Osteocyte (in vitro differentiated cells): ENCODE data around the gene PCCB. TPM values are rescaled to one million over a fixed set of nuclear protein-coding genes. Genes with fewer than 3 reads are reported as not detected.
"Not testable (repeated sequence)": the region's sequence is repeated elsewhere in the genome, so short reads cannot be mapped to it uniquely, and the experiment has no call there.

Experiments used
- DNase-seq: peaks from one replicate; pipeline ENCODE4 v3.0.0; 2021; ENCODE audit warnings: mixed read lengths; ENCODE audit not compliant: unreplicated experiment; ENCODE audit errors: extremely low spot score
- H3K27ac Mint-ChIP-seq: one replicate; pipeline ENCODE4 v1.8.0; 2021; ENCODE audit warnings: mild to moderate bottlenecking, mixed read lengths; ENCODE audit not compliant: unreplicated experiment
- H3K27me3 Mint-ChIP-seq: one replicate; pipeline ENCODE4 v1.8.0; 2021; ENCODE audit warnings: mixed read lengths; ENCODE audit not compliant: unreplicated experiment
- H3K36me3 Mint-ChIP-seq: one replicate; pipeline ENCODE4 v1.8.0; 2021; ENCODE audit warnings: mixed read lengths; ENCODE audit not compliant: unreplicated experiment
- H3K4me1 Mint-ChIP-seq: one replicate; pipeline ENCODE4 v1.8.0; 2021; ENCODE audit warnings: mixed read lengths; ENCODE audit not compliant: unreplicated experiment
- H3K4me3 Mint-ChIP-seq: one replicate; pipeline ENCODE4 v1.8.0; 2021; ENCODE audit warnings: mild to moderate bottlenecking, moderate library complexity, mixed read lengths; ENCODE audit not compliant: unreplicated experiment
- H3K9me3 Mint-ChIP-seq: one replicate; pipeline ENCODE4 v1.8.0; 2021; ENCODE audit warnings: mixed read lengths; ENCODE audit not compliant: unreplicated experiment
- total RNA-seq: library from RNA; stranded (reverse); gene quantifications from 2 replicates; pipeline ENCODE4 v1.2.1, GENCODE V29; 2021
- TF ChIP-seq, protein P1 (sequence below): fragments of 200-600 bp; sonication (generic); IDR thresholded peaks from 2 replicates; pipeline ENCODE4 v1.5.0; 2021; ENCODE audit warnings: antibody characterized with exemption, mild to moderate bottlenecking, moderate library complexity

The PCCB gene
- total RNA-seq, 1 donor from 2014 or later: 37.4 TPM

DNA sequence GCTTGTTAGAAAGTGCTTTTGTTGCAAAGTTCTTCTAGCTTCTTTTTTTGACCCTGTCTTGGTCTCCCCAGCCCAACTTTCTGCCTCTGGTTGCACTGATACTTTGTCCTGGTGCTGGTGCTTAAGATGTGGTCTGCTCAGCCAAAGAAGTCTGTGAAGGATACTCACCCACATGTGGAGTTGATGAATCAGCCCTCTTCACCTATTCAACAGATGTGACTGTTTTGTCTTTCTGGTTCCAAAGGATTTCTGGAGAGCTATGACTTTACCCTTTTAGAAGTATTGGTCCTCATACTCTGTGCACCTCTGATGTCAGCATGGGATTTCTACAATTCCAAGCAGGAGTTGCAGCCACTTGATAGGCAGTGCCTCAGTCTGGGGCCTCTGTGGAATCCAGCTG lies 84.1 kb downstream of the PCCB start:
- Mint-ChIP-seq H3K9me3 (no peaks in the 10 kb centered on the region), H3K4me3 (no peak overlapping the region), H3K36me3 (peaks cover 50% of the 10 kb centered on the region), H3K27ac (no peak overlapping the region), H3K27me3 (no peaks in the 10 kb centered on the region), H3K4me1 (peaks cover 16% of the 10 kb centered on the region)
- TF ChIP-seq, protein P1, sequence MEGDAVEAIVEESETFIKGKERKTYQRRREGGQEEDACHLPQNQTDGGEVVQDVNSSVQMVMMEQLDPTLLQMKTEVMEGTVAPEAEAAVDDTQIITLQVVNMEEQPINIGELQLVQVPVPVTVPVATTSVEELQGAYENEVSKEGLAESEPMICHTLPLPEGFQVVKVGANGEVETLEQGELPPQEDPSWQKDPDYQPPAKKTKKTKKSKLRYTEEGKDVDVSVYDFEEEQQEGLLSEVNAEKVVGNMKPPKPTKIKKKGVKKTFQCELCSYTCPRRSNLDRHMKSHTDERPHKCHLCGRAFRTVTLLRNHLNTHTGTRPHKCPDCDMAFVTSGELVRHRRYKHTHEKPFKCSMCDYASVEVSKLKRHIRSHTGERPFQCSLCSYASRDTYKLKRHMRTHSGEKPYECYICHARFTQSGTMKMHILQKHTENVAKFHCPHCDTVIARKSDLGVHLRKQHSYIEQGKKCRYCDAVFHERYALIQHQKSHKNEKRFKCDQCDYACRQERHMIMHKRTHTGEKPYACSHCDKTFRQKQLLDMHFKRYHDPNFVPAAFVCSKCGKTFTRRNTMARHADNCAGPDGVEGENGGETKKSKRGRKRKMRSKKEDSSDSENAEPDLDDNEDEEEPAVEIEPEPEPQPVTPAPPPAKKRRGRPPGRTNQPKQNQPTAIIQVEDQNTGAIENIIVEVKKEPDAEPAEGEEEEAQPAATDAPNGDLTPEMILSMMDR: no peak
- DNase-seq: no peak

GRCh38 chr3:136334726-136335125 lies 84.6 kb downstream of the PCCB start:
- DNase-seq, H3K4me3 Mint-ChIP-seq, H3K9me3 Mint-ChIP-seq, H3K27me3 Mint-ChIP-seq, H3K27ac Mint-ChIP-seq: not testable (repeated sequence)
- peaks cover 48% of the 10 kb centered on the region for H3K36me3 Mint-ChIP-seq
- peaks cover 16% of the 10 kb centered on the region for H3K4me1 Mint-ChIP-seq

DNA sequence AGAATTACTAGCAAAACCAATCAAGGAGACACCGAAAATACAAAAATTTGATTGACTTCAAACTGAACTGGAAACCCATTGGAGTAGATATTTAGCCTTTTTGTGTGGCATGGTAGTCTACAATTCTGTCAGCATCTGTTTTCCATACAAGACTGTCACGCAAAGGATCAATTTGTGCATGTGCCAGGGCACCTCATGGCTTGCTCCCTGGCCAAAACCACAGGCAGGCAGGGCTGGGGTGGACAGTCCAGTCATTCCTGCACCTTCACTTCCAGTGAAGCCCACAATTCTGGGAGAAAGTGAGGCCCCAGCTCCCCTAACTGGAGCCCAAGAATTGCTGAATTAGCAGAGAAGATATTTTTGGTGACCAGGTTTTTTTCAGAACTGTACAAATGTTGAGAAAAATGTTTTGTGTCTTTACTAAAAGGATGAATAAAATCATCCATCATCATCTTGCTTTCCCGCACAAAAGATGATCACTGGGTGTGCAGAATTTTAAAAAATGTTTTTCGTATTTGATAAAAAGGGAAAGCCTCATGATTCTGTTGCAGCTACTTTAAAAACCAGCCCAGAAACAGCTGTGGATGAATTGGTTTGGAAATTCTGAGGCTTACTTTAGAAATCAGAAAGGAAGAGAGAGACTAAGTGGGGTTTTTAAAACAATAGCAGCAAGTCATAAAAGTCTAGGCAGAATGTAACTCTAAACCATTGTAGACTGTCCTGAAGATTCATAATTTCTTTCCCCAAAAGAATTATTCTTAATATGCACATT lies 86.4 kb downstream of the PCCB start:
- no peak overlapping the region for H3K4me3 Mint-ChIP-seq
- no peak for DNase-seq
- H3K9me3 Mint-ChIP-seq: no peaks in the 10 kb centered on the region
- H3K27ac Mint-ChIP-seq: no peak overlapping the region
- H3K36me3 Mint-ChIP-seq: peaks cover 62% of the 10 kb centered on the region
- no peaks in the 10 kb centered on the region for H3K27me3 Mint-ChIP-seq
- TF ChIP-seq, protein P1: no peak
- peaks cover 16% of the 10 kb centered on the region for H3K4me1 Mint-ChIP-seq

- H3K27ac Mint-ChIP-seq: peak overlapping the region; percentile 57
- no peak overlapping the region for H3K4me3 Mint-ChIP-seq
- no peaks in the 10 kb centered on the region for H3K27me3 Mint-ChIP-seq
- no peaks in the 10 kb centered on the region for H3K9me3 Mint-ChIP-seq
- H3K36me3 Mint-ChIP-seq: peaks cover 39% of the 10 kb centered on the region
- no peak for DNase-seq
- peaks cover 12% of the 10 kb centered on the region for H3K4me1 Mint-ChIP-seq
- TF ChIP-seq, protein P1: no peak
Observed at GRCh38 chr3:136343446-136343845, 93.3 kb downstream of the PCCB start.

GRCh38 chr3:136343873-136344555 lies 93.9 kb downstream of the PCCB start:
- Mint-ChIP-seq H3K9me3 (no peaks in the 10 kb centered on the region), H3K27me3 (no peaks in the 10 kb centered on the region), H3K36me3 (peaks cover 36% of the 10 kb centered on the region), H3K4me3 (no peak overlapping the region), H3K4me1 (peaks cover 12% of the 10 kb centered on the region), H3K27ac (peak overlapping the region; percentile 57)
- TF ChIP-seq, protein P1: no peak
- no peak for DNase-seq
